GM21515 (cell line): ENCODE data around the gene BCL11A.
A peak's percentile ranks its signal among the peaks of the same experiment; 100 is the strongest.

Source experiments
- ATAC-seq: cut with Tn5 transposase; IDR thresholded peaks from one replicate; pipeline ENCODE4 v1.9.1; 2021; ENCODE audit not compliant: unreplicated experiment

BCL11A gene

DNA sequence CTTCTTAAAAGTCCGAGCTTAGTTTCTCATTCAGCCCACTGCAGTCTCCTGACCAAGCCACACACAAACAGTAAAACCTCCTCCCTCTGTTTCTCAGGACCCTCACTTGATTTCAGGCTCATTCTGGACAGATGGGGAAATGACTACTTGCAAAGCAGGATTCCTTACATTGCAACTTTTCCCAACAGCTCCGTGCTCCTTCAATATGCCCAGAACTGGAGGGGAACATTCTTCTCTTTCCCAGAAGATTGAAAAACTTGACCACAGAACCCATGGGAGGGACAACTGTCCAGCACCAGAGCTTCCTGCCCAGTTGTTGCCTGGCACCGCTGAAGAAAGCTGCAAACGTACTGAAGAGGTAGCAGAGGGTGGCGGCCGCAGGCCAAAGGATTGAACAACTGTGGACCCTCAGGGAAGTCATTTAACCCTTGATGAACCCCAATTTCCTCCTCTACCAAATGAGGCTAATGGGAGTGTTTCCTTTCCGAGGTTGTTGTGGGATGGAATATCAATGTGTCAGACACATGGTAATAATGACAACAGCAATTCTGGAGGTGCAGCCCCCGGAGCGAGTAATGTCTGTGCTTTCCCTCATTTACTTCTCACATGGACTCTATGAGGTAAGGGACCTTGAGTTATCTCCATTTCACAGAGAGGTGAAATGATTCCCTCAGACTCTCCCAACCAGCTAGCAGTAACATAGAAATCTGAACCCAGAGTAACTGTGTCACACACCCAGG lies 25.0 kb downstream of the BCL11A start:
- ATAC-seq = no peak

DNA sequence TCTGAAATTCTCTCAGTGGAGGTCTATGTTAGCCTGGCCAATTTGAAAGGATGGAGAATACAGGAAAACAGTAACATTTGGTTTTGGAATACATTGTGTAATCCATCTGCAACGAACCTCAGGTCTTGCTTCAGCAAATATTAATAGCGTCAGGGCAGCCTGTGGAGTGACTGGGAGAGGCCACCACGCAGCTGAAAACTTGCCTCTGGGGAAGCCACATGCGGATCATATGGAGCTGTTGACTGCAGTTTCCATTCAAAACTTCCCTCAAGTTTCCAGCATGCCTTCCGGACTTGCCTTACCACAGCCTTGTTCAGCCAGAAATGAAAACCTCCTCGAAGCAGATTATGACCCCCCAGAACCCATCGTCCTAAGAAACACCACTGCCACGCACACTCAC lies 25.7 kb downstream of the BCL11A start:
- ATAC-seq = no peak

DNA sequence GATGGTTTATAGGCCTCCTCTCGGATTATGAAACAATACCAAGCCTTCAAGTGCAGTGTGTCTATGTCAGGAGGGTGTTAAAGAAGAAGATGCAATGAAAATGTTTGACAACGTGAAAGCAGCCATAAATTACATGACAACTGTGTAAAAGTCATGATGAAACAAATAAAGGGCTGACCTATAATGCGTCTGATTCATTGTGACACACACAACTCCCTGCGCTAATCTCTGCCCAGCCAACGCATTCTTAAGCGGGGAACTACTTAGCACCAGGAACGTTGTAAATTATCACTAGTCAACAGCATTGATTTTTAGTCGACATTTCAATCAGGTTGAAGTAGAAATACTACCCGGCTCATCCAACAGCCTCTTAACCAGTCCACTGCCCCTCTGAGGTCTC lies 26.8 kb downstream of the BCL11A start:
- no peak for ATAC-seq

DNA sequence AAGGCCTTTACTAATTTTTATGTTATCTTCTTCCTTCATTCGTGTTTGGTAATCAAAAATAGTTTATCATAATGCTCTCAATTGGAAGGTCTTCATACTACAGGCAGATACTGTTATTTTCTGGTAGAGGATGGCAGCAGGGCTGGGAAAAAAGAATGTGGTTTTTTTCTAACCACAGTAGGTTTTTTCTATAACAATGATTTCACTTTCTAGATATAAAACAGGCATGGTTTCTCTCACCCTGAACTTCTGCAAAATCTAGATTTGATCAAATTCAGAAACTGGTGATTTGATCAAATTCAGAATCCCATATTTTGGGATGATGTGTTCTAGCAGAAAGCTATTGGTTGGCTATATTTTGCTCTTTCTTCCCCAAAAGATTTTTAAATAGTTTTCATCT lies 27.6 kb downstream of the BCL11A start:
- ATAC-seq = no peak

DNA sequence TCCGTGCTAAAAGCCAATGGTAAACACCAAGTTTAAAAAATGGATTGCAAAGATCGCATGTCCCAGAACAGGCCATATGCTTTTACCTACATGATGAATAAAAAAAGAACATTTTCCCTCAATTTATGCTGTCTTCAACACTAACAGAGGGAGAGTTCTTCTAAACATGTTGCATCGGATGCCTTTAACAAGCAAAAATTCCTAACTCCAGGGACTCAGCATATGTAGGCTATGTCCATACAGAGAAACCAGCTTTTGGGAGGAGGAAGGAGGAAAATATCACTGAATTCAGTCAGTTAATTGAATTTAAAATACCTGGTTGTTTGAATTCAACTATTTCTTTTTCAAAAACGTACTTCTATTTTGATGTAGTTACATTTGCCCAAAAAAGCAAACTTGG lies 28.6 kb downstream of the BCL11A start:
- ATAC-seq = no peak

DNA sequence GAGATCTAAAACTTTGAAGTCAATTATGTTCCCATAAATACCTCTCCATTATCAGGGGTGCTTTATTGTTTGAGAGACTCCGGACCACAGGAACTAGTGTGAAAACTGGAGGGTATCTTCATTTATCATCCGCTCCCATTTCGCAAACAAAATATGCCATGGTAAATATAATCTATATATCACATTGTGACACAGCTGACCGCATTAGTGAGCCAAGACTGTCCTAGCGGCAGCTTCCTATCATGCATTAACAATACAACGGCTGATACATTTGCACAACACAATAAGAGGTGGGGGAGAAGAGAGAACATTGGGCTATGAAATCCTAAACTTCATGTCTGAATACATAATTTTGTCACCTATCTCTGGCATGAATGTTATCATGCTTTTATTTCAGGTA lies 29.5 kb downstream of the BCL11A start:
- no peak for ATAC-seq

DNA sequence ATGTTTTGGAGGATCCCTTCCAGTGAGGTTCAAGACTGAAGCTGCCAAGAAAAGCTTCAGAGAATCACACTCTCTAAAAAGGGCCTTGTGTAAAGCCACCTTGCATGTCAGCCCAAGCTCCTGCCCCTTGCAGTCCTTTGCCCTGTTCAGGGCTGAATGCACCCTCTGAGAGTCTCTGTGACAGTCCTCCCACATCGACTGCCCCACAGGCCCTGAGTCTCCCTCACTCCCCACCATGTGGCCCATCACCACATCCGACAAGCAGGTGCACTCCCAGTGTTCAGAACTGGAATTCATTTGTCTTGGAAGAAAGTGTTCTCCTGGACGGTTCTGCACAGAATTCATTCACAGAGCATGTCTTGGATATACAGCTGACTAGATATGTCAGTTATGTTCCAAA lies 31.0 kb downstream of the BCL11A start:
- ATAC-seq = no peak

DNA sequence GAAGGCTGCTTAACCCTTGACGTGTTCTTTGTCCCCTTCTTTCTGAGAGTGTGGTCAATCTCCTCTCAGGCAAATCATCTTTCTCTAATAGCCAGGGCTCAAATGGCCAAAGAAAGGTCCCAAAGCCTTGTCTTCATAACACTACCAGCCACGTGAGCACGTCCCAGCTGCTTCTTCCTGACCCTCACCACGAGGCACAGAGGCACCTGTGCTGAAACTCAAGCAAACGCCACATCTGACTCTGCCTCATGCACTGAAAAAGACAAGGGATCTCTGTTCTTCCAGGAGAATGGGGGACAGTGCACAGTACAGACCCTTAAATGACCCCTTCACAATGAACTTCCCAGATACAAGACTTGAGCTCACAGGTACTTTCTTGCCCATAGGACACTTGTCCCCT lies 31.8 kb downstream of the BCL11A start:
- ATAC-seq = no peak

DNA sequence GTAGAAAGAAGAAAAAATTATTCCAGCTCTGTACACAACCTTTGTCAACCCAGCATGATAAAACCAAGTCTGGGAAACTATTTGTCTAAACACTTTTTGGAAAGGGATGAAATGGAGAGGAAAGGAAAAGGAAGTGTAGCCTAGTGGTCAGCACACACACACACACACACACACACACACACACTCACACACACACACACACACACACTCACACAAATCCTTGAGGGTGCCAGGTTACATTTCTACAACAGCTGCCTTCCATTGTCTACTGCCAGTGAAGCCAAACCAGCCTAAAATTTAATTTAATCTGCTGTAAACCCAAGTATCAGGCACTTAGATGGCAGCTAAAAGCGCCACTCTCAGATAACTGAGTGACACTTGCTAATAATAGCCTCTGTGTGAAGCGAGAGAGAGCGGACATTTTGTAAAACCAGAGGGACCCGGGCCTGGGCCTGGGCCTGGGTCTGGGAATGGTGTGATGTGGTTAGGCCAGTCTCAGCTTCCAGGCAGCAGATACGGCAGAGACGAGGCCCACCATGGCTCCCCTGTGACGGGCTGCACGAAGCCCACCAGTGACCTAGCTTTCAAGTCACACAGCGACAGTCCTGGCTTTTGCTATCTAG lies 32.4 kb downstream of the BCL11A start:
- no peak for ATAC-seq

DNA sequence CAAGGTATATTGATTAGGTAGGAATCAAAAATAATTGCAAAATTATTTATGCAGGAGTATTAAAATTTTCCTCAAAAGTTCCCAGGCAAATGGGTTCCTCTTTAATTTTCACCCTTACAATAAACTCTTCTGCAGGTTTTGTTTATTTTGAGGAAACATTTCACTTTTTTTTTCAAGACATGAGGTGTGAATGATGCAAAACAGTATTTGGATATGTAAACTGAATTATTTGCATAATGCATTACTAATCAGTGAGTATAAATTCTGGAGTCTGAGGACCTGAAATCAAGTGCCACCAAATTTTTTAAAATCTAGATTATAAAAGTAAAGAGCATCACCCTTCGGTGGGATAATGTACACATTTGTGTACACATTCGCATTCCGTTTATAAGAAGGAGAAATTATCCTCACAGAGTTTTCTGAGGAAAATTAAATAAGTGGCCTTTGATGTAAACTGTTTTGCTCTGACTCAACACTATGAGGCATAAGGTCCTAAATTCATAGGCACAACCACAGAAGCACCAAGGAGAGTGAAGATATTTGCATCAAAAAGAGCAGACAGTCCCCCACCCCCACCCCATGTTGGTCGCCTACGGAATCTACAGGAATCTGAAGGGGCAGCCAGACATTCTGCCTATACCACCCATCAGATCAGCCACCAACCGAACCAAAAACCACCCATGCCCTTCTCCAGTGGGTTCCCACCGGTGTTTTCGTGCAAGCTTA lies 33.1 kb downstream of the BCL11A start:
- ATAC-seq = no peak

DNA sequence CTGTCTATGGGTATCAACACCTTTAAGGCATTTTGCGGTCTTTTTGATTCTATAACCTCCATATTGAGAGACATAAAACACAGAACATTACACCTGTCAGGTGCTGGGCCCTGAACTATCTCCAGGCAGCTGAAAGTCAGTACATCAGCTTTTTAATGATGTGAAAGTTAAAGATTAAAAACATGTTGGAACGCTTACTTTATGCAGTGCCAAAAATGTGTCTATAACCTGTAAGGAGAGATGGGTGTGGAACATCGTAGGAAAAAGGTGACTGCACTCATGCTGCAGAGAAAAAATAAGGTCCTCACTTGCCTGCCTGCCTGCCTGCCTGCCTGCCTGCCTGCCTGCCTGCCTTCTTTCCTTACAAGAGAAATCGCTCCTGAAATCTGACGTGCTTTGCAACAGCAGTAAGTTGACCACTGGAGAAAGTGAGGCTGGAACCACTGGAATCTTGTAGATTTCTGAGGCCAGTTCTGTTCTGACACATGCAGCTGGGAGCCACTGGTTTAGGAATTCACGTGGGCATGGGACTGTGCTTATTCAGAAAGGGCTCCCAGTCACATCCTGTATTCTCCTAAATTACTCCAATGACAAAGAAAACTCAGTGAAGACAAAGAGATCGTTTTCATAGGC lies 34.1 kb downstream of the BCL11A start:
- no peak for ATAC-seq

DNA sequence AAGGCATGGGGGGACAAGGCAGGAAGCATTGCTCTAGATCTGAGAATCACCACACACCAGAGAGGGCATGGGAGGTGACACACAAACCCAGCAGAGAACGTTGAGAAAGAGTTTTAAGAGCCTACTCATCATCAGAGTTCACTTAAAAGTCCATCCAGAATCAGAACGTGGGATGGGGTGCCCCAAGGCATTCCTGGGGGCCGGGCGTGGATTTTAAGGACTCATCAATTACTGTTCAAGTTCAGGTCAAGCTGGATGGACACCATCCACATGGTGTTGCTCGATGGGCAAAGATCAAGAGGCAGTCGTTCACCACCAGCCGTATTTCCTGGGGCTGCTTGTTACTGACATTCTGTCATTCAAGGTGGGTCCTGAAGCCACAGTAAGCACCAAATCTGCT lies 34.9 kb downstream of the BCL11A start:
- ATAC-seq = no peak

DNA sequence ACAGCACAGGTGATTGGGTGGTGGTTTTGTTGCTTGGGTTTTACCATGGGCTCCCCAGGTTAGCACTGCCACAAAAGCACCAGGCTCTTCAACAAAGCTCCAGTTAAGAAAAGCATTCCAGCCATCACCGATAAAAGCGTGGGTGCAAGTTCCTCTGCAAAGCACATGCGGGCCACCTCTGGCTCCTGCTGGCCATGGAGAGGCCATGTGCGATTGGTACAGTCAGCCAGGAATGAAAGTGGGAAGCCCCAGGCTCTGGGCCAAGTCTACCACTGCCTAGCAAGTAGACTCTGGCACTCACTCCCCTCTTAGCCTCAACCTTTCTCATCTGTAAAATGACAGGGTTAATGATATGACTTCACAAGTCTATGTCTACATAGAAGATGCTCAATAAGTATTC lies 36.0 kb downstream of the BCL11A start:
- no peak for ATAC-seq

DNA sequence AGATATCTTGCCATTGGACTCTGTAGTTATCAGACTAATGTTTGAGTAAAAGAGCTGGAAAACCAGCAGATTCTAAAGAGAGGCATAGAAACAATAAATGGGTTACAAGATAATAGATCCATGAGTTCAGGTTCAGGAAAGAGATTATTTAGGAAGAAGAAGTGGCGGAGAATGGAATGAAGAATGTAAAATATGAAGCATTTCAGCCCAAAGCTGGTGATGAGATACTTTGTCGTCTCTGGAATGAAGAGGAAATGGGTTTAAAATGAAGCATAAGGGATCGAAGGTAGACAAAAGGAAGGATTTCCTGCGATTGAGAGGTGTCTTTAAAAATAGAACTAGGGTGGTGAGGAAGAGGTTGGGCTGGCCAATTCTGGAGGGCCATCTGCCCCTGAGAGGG lies 36.6 kb downstream of the BCL11A start:
- no peak for ATAC-seq

DNA sequence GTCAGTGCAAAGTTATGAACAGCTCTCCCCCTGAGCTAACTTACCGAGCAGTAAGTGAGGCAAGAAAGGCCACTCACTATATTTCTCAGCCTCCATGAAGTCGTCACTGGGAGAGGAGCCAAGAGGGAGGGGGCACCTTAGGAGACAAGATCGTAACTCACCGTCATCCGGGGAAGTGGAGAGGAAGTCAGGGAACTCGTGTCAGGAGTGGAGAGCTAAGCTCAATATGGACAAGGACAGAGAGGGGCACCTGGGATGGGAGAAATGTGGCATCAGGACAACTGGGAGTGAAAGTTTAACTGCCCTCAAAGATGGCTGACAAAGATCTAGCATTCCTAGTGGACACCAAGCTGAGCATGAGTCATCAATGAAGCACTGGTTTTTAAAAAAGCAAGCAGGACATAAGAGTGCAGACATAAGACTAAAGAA lies 37.1 kb downstream of the BCL11A start:
- no peak for ATAC-seq

DNA sequence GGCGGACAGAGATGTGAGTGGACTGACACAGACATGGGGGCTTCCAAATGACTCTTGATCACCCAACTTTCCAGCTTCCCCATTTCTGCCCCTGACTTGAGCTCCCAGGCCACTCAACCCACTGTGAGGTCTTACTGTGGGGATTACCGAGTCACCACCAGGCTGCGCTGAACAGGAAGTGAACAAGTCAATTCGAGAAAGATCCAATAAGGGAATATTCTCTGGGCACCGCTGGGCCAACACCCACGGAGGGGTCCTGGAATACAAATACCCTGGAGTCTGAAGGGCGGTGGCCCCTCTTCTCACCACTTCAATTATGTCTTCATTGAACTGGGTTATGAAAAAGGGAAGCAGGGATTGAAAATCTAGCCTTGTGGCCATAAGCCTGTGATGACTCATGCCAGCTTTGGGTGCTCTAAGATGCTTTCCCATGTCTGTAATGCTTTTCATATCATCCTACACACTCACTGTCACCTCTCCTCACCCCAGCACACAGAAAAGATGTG lies 37.7 kb downstream of the BCL11A start:
- peak; percentile 86 for ATAC-seq

DNA sequence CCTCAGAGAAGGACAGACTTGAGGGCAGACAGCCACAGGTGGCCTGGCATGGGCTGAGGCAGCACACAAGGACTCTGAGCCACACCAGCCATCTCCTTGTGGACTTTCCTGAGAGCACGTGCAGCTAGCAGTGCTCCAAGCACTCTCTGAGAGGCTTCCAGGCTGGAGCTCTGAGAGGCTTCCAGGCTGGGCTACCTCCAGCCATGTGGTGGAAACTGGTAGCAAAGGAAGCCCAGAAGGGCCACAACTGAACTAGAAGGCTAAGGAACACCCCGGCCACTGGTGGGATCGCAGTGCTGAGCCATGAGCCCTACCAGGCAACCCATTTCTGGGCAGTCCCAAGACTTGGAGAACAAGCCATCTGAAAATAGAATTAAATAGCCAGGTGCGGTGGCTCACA lies 39.5 kb downstream of the BCL11A start:
- no peak for ATAC-seq

DNA sequence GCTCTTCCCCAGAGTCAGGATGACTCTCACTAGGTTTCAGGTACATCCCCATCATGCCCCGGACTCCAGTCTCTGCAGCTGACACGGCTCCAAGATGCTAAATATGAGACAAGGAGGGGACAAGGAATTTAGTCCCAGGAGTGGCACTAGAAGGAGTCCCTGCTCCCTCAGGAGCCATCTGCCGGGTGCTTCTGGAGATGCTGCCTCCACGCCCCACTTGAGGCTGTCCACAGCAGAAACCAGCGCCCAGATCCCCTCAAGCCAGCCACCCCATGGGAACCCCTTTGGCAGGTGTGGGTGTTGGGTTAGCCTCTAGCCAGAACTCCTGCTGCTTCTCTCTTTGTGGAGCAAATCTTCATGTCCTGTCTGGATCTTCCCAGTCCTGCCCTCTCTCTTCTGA lies 40.3 kb downstream of the BCL11A start:
- ATAC-seq = no peak

DNA sequence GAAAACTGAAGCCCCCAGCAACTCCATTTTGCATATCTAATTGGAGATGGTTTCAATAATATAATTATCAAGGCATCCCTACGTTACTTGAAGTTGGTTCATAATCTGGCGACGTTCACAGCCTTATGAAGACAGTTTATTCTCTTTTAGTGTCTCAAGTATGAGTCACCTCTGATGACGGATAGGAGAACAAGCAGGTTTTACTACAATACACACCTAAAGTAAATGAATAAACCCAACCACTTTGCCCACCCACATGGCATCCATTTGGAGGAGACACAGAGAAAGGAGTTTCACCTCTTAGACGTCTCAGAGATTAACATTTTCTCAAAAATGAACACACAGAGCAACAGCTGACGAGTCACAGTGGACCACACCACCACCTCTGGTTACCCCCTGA lies 40.8 kb downstream of the BCL11A start:
- no peak for ATAC-seq

DNA sequence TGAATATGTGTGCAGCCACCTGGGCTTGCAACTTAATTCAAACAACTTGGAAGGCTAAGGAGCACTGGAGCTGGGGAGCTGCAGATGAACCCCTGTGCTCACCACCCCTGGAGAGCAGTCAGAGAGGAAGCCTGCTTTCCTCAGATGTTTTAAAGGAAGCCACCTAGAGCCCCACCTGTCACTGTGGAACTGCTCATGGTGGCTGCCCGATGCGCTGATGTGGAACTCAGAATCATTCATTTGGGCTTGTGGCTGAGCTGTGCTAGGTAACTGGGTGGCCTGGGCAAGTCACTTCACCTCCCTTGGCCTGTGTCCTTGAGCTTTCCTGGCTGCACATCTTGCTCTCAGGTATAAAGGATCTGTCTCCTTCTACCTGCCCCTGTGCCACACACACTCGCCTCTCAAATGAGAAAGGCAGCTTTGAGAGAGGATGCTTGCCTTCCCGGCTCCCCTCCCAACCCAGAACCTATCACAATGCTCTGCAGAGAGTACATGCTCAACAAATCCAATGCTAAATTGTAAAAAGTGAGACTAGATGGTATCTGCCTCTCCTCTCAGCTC lies 41.3 kb downstream of the BCL11A start:
- ATAC-seq = no peak

DNA sequence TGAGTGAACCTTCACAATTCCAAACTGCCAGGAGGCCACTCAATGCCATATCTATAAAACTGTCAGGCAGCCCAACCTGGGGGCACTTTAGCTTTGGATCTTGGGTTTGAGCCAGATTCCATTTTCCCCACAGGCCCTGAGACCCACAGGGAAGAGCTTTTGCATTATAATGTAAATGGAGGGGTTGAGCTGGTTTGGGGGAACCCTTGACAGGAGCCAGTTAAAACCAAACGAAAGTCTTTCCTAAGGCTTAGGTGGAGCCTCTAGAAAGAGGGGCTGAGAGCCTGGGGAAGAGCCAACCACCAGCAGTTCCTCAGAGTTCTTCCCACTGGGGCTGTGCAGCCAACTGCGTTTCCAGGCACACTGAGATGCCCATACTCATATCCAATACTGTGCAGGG lies 42.7 kb downstream of the BCL11A start:
- no peak for ATAC-seq
